Vagina (tissue), 2 donors: ENCODE measurements around the gene ARHGAP32.

ENCODE experiments used
- CTCF ChIP-seq, 3 experiments: fragments of 450-650 bp in 2 of 3; fragments of 200-600 bp in 1 of 3; sonication (generic) in 1 of 3; IDR thresholded peaks; one replicate each; pipeline ENCODE4 v1.5.1; 2017 to 2019; ENCODE audit warnings: antibody characterized with exemption in 3 of 3, mild to moderate bottlenecking in 2 of 3, moderate library complexity in 2 of 3
- POLR2A ChIP-seq, 2 donors: fragments of 450-650 bp; IDR thresholded peaks; one replicate each; pipeline ENCODE4 v1.6.1; 2017; ENCODE audit warnings: antibody characterized with exemption in 2 of 2, mild to moderate bottlenecking in 2 of 2, moderate library complexity in 2 of 2
- POLR2AphosphoS5 ChIP-seq, 2 donors: sonication (generic); formaldehyde crosslinking; IDR thresholded peaks; one replicate each; pipeline ENCODE4 v1.9.0; 2017; ENCODE audit warnings: antibody characterized with exemption in 2 of 2, mild to moderate bottlenecking in 2 of 2, low read depth in 1 of 2; ENCODE audit not compliant: insufficient read depth in 1 of 2

GRCh38 chr11:129066229-129066628 lies 125.9 kb downstream of the ARHGAP32 start:
- no peak for TF ChIP-seq CTCF (IDR thresholded peaks at IDR 0.05)
- TF ChIP-seq POLR2A (IDR thresholded peaks at IDR 0.05) = no peak
- no peak for TF ChIP-seq POLR2AphosphoS5 (IDR thresholded peaks at IDR 0.05; ENCODE audit: insufficient read depth in 1 of 2, low read depth in 1 of 2)
